ENCODE measurements around the gene PRICKLE2. TPM values are rescaled to one million over a fixed set of nuclear protein-coding genes. Genes with fewer than 3 reads are reported as not detected.

The PRICKLE2 gene
- total RNA-seq, 4 donors from 2014 or later = 26.2 to 87.3 (median 47.9) TPM

- no peaks in the 10 kb centered on the region for H3K27me3 ChIP-seq
- H3K4me3 ChIP-seq = no peak overlapping the region
- no peaks in the 10 kb centered on the region for H3K36me3 ChIP-seq
- H3K4me1 ChIP-seq = no peaks in the 10 kb centered on the region
- intact Hi-C loops (cut with DNase I; ENCODE audit: low total_unique reads) = no loop called here
- no peaks in the 10 kb centered on the region for H3K9me3 ChIP-seq
- peak overlapping the region in 1 of 2 donors; percentile 38 for H3K27ac ChIP-seq
- peak in 1 of 2 donors; percentile 26 for DNase-seq
- TF ChIP-seq POLR2A (IDR thresholded peaks at IDR 0.05) = no peak
- TF ChIP-seq CTCF (IDR thresholded peaks at IDR 0.05) = no peak
Observed at GRCh38 chr3:64067506-64068346, 157.5 kb downstream of the PRICKLE2 start.

GRCh38 chr3:64064804-64065203 lies 160.5 kb downstream of the PRICKLE2 start:
- H3K27ac ChIP-seq = no peak overlapping the region
- no peaks in the 10 kb centered on the region for H3K27me3 ChIP-seq
- TF ChIP-seq CTCF (IDR thresholded peaks at IDR 0.05) (no peak), POLR2A (IDR thresholded peaks at IDR 0.05) (no peak)
- no peak overlapping the region for H3K4me3 ChIP-seq
- H3K9me3 ChIP-seq = no peaks in the 10 kb centered on the region
- no peak for DNase-seq
- intact Hi-C loops (cut with DNase I; ENCODE audit: low total_unique reads) = no loop called here
- no peaks in the 10 kb centered on the region for H3K4me1 ChIP-seq
- no peaks in the 10 kb centered on the region for H3K36me3 ChIP-seq

- no peak for DNase-seq
- H3K9me3 ChIP-seq = no peaks in the 10 kb centered on the region
- H3K4me3 ChIP-seq = no peak overlapping the region
- H3K27me3 ChIP-seq = no peaks in the 10 kb centered on the region
- H3K36me3 ChIP-seq = no peaks in the 10 kb centered on the region
- H3K4me1 ChIP-seq = no peaks in the 10 kb centered on the region
- no peak for TF ChIP-seq POLR2A (IDR thresholded peaks at IDR 0.05)
- TF ChIP-seq CTCF (IDR thresholded peaks at IDR 0.05) = no peak
- no peak overlapping the region for H3K27ac ChIP-seq
- intact Hi-C loops (cut with DNase I; ENCODE audit: low total_unique reads) = no loop called here
Observed at GRCh38 chr3:64063983-64064438, 161.3 kb downstream of the PRICKLE2 start.

DNA sequence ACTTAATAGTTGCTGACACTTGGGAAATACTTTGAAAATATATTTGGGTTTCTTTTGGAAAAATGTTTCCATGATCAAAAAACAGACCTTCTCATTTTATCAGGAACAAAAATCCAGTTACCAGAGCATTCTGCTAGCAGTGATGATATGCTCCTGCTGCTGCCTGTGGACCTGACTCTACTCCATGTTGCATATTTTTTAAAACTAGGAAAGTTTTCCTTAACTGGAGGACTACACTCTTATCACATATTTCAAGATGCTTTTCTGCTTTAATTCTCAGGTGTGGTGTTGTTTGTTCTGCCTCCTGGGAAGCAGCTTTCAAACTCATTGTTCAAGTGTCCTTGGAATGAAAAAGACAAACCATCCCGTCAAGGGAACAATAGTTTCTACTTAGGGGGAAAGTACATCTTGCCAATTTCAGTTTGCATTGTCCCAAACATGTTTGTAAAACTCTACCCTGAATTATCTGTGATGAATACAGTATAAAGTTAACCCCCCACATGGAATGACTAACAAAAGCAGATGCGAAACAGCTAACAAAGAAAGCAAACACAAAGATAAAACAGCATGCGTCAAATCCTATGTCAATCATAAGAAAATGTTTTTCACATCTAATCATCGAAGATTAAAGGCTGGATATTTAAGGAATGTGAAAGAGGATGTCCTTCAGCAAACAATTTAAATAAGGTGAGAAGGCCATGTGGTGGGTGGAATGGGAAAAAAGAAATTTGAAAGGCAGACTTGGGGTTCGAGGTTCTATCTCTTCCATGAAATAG lies 161.9 kb downstream of the PRICKLE2 start:
- no peaks in the 10 kb centered on the region for H3K36me3 ChIP-seq
- no peak overlapping the region for H3K27ac ChIP-seq
- no peak for DNase-seq
- H3K9me3 ChIP-seq = no peaks in the 10 kb centered on the region
- no peak overlapping the region for H3K4me3 ChIP-seq
- intact Hi-C loops (cut with DNase I; ENCODE audit: low total_unique reads) = no loop called here
- no peaks in the 10 kb centered on the region for H3K27me3 ChIP-seq
- TF ChIP-seq CTCF (IDR thresholded peaks at IDR 0.05) (no peak), POLR2A (IDR thresholded peaks at IDR 0.05) (no peak)
- H3K4me1 ChIP-seq = no peaks in the 10 kb centered on the region

DNA sequence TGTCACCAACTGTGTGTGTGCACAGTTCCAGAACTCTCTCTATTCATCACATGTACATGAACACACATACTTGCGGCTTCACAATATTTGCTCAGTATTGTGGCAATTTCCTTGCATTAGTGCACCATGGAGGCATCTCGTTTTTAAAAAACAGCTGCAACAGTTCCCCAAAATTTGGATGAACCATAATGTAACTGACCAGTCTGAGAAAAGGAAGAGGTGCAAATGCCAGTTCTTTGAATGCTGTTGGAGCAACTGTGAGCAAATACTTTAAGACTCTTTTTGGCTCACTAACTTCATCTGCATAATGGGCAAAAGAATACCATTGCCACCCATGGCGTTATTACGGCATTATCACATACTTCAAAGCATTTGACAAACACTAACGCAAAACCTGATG lies 163.6 kb downstream of the PRICKLE2 start:
- Histone ChIP-seq H3K4me3 (no peak overlapping the region), H3K4me1 (no peaks in the 10 kb centered on the region), H3K27ac (no peak overlapping the region), H3K27me3 (no peaks in the 10 kb centered on the region), H3K36me3 (no peaks in the 10 kb centered on the region), H3K9me3 (no peaks in the 10 kb centered on the region)
- intact Hi-C loops (cut with DNase I; ENCODE audit: low total_unique reads) = no loop called here
- no peak for DNase-seq
- TF ChIP-seq CTCF (IDR thresholded peaks at IDR 0.05) = no peak
- no peak for TF ChIP-seq POLR2A (IDR thresholded peaks at IDR 0.05)
